HEK293 (cell line): ENCODE data around the gene GALNT10.

Experiments
- CTCF ChIA-PET: fragments of 350-600 bp; formaldehyde crosslinking; extraction: SDS; loops from one replicate; lab custom pipeline; 2021; ENCODE audit warnings: antibody characterized with exemption; lab: Yijun Ruan, JAX
- POLR2A ChIA-PET: fragments of 300-600 bp; formaldehyde crosslinking; extraction: SDS; loops from one replicate; lab custom pipeline; 2020; ENCODE audit warnings: antibody characterized with exemption, inconsistent platforms; lab: Yijun Ruan, JAX
- H3K27ac ChIP-seq: fragments of 200-500 bp; sonication (Bioruptor generic); 2 replicates; pipeline ENCODE4 v1.5.1; 2014; ENCODE audit warnings: low read depth, low read length, control low read depth, inconsistent platforms; ENCODE audit errors: extremely low read depth
- H3K36me3 ChIP-seq, 2 experiments: fragments of 200-500 bp in 1 of 2; sonication (Bioruptor generic) in 1 of 2; 1 replicate in 1 of 2; 2 replicates in 1 of 2; pipeline ENCODE4 v1.5.1; 2014 to 2017; ENCODE audit warnings: inconsistent platforms in 2 of 2, low read length in 2 of 2; ENCODE audit not compliant: control insufficient read depth in 2 of 2, insufficient read depth in 1 of 2
- H3K4me1 ChIP-seq: fragments of 200-500 bp; sonication (Bioruptor generic); 2 replicates; pipeline ENCODE4 v1.5.1; 2014; ENCODE audit warnings: mild to moderate bottlenecking, low read length, inconsistent platforms; ENCODE audit not compliant: control insufficient read depth, insufficient read depth
- H3K4me3 ChIP-seq: 2 replicates; pipeline ENCODE4 v1.5.1; 2011; ENCODE audit warnings: low read depth, mild to moderate bottlenecking, control low read depth, low read length, moderate library complexity
- H3K9me3 ChIP-seq: fragments of 200-500 bp; sonication (Bioruptor generic); 2 replicates; pipeline ENCODE4 v1.5.1; 2014; ENCODE audit warnings: low read depth, low read length, inconsistent platforms; ENCODE audit not compliant: control insufficient read depth, insufficient read depth
- ATF2 ChIP-seq: fragments of 450-650 bp; formaldehyde crosslinking; IDR thresholded peaks from 2 replicates; pipeline ENCODE4 v1.5.1; 2016; ENCODE audit warnings: missing biosample characterization, missing genetic modification characterization, low read depth
- IKZF3 ChIP-seq: fragments of 450-650 bp; IDR thresholded peaks from 2 replicates; pipeline ENCODE4 v1.5.0; 2018; ENCODE audit warnings: missing biosample characterization, mild to moderate bottlenecking, missing genetic modification characterization, moderate library complexity
- ZNF112 ChIP-seq: fragments of 450-650 bp; formaldehyde crosslinking; IDR thresholded peaks from 2 replicates; pipeline ENCODE4 v1.5.0; 2017; ENCODE audit warnings: missing biosample characterization, missing genetic modification characterization
- ZNF121 ChIP-seq: fragments of 450-650 bp; formaldehyde crosslinking; IDR thresholded peaks from 2 replicates; pipeline ENCODE4 v1.5.1; 2016; ENCODE audit warnings: missing biosample characterization, missing genetic modification characterization
- ZNF19 ChIP-seq: fragments of 450-650 bp; formaldehyde crosslinking; IDR thresholded peaks from 2 replicates; pipeline ENCODE4; 2016; ENCODE audit warnings: missing biosample characterization, missing genetic modification characterization, low read depth
- ZNF280D ChIP-seq: fragments of 450-650 bp; formaldehyde crosslinking; IDR thresholded peaks from 2 replicates; pipeline ENCODE4 v1.5.1; 2016; ENCODE audit warnings: missing biosample characterization, missing genetic modification characterization
- ZNF362 ChIP-seq: fragments of 450-650 bp; formaldehyde crosslinking; IDR thresholded peaks from 2 replicates; pipeline ENCODE4 v1.5.1; 2016; ENCODE audit warnings: missing biosample characterization, missing genetic modification characterization
- ZNF561 ChIP-seq: fragments of 450-650 bp; IDR thresholded peaks from 2 replicates; pipeline ENCODE4 v1.5.1; 2018; ENCODE audit warnings: missing biosample characterization, missing genetic modification characterization, borderline replicate concordance
- ZNF596 ChIP-seq: fragments of 450-650 bp; IDR thresholded peaks from 2 replicates; pipeline ENCODE4 v1.5.0; 2018; ENCODE audit warnings: missing biosample characterization, mild to moderate bottlenecking, missing genetic modification characterization, moderate library complexity
- ZNF624 ChIP-seq: fragments of 450-650 bp; formaldehyde crosslinking; IDR thresholded peaks from 2 replicates; pipeline ENCODE4 v1.5.1; 2017; ENCODE audit warnings: missing biosample characterization, missing genetic modification characterization
- ZNF776 ChIP-seq: fragments of 450-650 bp; formaldehyde crosslinking; IDR thresholded peaks from 2 replicates; pipeline ENCODE4 v1.5.0; 2017; ENCODE audit warnings: missing biosample characterization, missing genetic modification characterization, borderline replicate concordance
- TF ChIP-seq, protein P1 (sequence below): fragments of 450-650 bp; formaldehyde crosslinking; IDR thresholded peaks from 2 replicates; pipeline ENCODE4 v1.5.1; 2017; ENCODE audit warnings: missing biosample characterization, missing genetic modification characterization
- TF ChIP-seq, protein P2 (sequence below): fragments of 450-650 bp; formaldehyde crosslinking; IDR thresholded peaks from 2 replicates; pipeline ENCODE4 v1.5.1; 2016; ENCODE audit warnings: missing biosample characterization, missing genetic modification characterization
- TF ChIP-seq, protein P3 (sequence below): fragments of 450-650 bp; formaldehyde crosslinking; IDR thresholded peaks from 2 replicates; pipeline ENCODE4 v1.5.1; 2016; ENCODE audit warnings: missing biosample characterization, missing genetic modification characterization
- TF ChIP-seq, protein P4 (sequence below): fragments of 450-650 bp; formaldehyde crosslinking; IDR thresholded peaks from 2 replicates; pipeline ENCODE4 v1.5.1; 2016; ENCODE audit warnings: missing biosample characterization, missing genetic modification characterization

GALNT10 gene

GRCh38 chr5:154276973-154277331 is 86.4 kb downstream of the GALNT10 start (continued):
- TF ChIP-seq, protein P1, sequence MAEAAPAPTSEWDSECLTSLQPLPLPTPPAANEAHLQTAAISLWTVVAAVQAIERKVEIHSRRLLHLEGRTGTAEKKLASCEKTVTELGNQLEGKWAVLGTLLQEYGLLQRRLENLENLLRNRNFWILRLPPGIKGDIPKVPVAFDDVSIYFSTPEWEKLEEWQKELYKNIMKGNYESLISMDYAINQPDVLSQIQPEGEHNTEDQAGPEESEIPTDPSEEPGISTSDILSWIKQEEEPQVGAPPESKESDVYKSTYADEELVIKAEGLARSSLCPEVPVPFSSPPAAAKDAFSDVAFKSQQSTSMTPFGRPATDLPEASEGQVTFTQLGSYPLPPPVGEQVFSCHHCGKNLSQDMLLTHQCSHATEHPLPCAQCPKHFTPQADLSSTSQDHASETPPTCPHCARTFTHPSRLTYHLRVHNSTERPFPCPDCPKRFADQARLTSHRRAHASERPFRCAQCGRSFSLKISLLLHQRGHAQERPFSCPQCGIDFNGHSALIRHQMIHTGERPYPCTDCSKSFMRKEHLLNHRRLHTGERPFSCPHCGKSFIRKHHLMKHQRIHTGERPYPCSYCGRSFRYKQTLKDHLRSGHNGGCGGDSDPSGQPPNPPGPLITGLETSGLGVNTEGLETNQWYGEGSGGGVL = no peak
- TF ChIP-seq ATF2 (tag by site-specific recombination) (no peak), ZNF596 (no peak)

DNA sequence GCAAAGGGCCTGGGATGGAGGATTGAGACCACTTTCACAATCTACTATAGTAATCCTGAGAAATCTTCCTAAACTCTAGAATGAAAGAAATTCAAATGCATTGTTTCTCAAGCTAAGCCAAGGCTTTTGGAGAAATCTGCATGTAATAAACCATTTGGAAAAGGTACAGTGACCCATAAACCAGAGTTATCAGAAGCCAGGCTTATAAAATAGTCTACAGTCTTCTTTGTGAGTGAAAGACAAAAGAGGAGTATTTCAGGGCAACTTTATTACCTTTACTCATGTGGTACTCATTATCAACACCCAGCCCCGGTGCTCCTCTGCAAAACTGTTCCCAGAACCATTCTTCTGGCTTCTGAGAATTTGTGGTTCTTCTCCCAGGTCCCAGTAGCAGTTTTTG is 87.0 kb downstream of the GALNT10 start:
- TF ChIP-seq, protein P2, sequence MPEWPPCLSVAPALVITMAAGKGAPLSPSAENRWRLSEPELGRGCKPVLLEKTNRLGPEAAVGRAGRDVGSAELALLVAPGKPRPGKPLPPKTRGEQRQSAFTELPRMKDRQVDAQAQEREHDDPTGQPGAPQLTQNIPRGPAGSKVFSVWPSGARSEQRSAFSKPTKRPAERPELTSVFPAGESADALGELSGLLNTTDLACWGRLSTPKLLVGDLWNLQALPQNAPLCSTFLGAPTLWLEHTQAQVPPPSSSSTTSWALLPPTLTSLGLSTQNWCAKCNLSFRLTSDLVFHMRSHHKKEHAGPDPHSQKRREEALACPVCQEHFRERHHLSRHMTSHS (tag by site-specific recombination) = no peak
- TF ChIP-seq, protein P3, sequence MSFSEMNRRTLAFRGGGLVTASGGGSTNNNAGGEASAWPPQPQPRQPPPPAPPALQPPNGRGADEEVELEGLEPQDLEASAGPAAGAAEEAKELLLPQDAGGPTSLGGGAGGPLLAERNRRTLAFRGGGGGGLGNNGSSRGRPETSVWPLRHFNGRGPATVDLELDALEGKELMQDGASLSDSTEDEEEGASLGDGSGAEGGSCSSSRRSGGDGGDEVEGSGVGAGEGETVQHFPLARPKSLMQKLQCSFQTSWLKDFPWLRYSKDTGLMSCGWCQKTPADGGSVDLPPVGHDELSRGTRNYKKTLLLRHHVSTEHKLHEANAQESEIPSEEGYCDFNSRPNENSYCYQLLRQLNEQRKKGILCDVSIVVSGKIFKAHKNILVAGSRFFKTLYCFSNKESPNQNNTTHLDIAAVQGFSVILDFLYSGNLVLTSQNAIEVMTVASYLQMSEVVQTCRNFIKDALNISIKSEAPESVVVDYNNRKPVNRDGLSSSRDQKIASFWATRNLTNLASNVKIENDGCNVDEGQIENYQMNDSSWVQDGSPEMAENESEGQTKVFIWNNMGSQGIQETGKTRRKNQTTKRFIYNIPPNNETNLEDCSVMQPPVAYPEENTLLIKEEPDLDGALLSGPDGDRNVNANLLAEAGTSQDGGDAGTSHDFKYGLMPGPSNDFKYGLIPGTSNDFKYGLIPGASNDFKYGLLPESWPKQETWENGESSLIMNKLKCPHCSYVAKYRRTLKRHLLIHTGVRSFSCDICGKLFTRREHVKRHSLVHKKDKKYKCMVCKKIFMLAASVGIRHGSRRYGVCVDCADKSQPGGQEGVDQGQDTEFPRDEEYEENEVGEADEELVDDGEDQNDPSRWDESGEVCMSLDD (tag by site-specific recombination) = no peak
- TF ChIP-seq ZNF19 (tag by site-specific recombination) (no peak), ZNF362 (no peak), ZNF112 (no peak), IKZF3 (no peak), ZNF624 (no peak), ZNF776 (no peak), ZNF561 (tag by site-specific recombination) (no peak), ZNF121 (tag by site-specific recombination) (no peak), ZNF280D (no peak)
- TF ChIP-seq, protein P4, sequence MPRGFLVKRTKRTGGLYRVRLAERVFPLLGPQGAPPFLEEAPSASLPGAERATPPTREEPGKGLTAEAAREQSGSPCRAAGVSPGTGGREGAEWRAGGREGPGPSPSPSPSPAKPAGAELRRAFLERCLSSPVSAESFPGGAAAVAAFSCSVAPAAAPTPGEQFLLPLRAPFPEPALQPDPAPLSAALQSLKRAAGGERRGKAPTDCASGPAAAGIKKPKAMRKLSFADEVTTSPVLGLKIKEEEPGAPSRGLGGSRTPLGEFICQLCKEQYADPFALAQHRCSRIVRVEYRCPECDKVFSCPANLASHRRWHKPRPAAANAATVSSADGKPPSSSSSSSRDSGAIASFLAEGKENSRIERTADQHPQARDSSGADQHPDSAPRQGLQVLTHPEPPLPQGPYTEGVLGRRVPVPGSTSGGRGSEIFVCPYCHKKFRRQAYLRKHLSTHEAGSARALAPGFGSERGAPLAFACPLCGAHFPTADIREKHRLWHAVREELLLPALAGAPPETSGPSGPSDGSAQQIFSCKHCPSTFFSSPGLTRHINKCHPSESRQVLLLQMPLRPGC (tag by site-specific recombination) = no peak
- TF ChIP-seq, all 188 proteins: peak for 0
- Histone ChIP-seq H3K9me3 (no peaks in the 10 kb centered on the region), H3K36me3 (no peaks in the 10 kb centered on the region), H3K4me3 (no peak overlapping the region), H3K27ac (no peak overlapping the region), H3K4me1 (no peaks in the 10 kb centered on the region; the same call in 1 of the 2 replicates)
- CTCF ChIA-PET = interaction anchor here (0.6 kb wide), 1 partner anchor 222 kb away, joined by 3 read pairs; no protein-coding TSS in a partner anchor
- POLR2A ChIA-PET = no interaction called here
